Hepatocyte (in vitro differentiated cells): ENCODE results near the gene KDM6B. TPM values are rescaled to one million over a fixed set of nuclear protein-coding genes. Genes with fewer than 3 reads are reported as not detected.

Source experiments
- DNase-seq: peaks from one replicate; pipeline ENCODE4 v3.0.0-alpha.2; 2016; ENCODE audit warnings: low spot score
- H2AFZ ChIP-seq: fragments of 200-600 bp; sonication (generic); 2 replicates; pipeline ENCODE4 v1.6.0; 2016; ENCODE audit warnings: antibody characterized with exemption, mild to moderate bottlenecking
- H3K27ac ChIP-seq: fragments of 200-600 bp; sonication (generic); 2 replicates; pipeline ENCODE4 v1.5.1; 2016; ENCODE audit warnings: mild to moderate bottlenecking
- H3K27me3 ChIP-seq: fragments of 200-600 bp; sonication (generic); 2 replicates; pipeline ENCODE4 v1.6.1; 2016
- H3K36me3 ChIP-seq: fragments of 200-600 bp; sonication (generic); replicated peaks from 2 replicates; pipeline ENCODE4 v1.5.1; 2016; ENCODE audit warnings: low read depth; ENCODE audit not compliant: insufficient read depth
- H3K4me1 ChIP-seq: fragments of 200-600 bp; sonication (generic); 2 replicates; pipeline ENCODE4 v1.5.1; 2016; ENCODE audit warnings: mild to moderate bottlenecking, moderate library complexity; ENCODE audit not compliant: insufficient read depth
- H3K4me2 ChIP-seq: fragments of 200-600 bp; sonication (generic); 2 replicates; pipeline ENCODE4 v1.6.0; 2016
- H3K4me3 ChIP-seq: fragments of 200-600 bp; sonication (generic); 2 replicates; pipeline ENCODE4 v1.5.1; 2016; ENCODE audit warnings: mild to moderate bottlenecking
- H3K79me2 ChIP-seq: fragments of 200-600 bp; sonication (generic); 2 replicates; pipeline ENCODE4 v1.6.0; 2017; ENCODE audit warnings: mild to moderate bottlenecking
- H3K9me2 ChIP-seq: fragments of 200-600 bp; sonication (generic); replicated peaks from 2 replicates; pipeline ENCODE4 v1.6.0; 2017; ENCODE audit warnings: mild to moderate bottlenecking; ENCODE audit not compliant: insufficient read depth
- H3K9me3 ChIP-seq: fragments of 200-600 bp; sonication (generic); 2 replicates; pipeline ENCODE4 v1.5.1; 2016; ENCODE audit warnings: low read depth, mild to moderate bottlenecking
- H4K20me1 ChIP-seq: fragments of 200-600 bp; sonication (generic); 2 replicates; pipeline ENCODE4 v1.6.0; 2016; ENCODE audit warnings: mild to moderate bottlenecking; ENCODE audit not compliant: insufficient read depth, poor library complexity, severe bottlenecking
- EZH2 ChIP-seq: fragments of 200-600 bp; sonication (generic); IDR thresholded peaks from 2 replicates; pipeline ENCODE4 v1.6.1; 2016; ENCODE audit warnings: antibody characterized with exemption, mild to moderate bottlenecking, borderline replicate concordance
- EZH2phosphoT487 ChIP-seq: fragments of 200-600 bp; sonication (generic); IDR thresholded peaks from one replicate; pipeline ENCODE4 v1.6.1; 2018; ENCODE audit warnings: antibody characterized with exemption, mild to moderate bottlenecking, low read depth, moderate library complexity; ENCODE audit not compliant: unreplicated experiment, severe bottlenecking
- WGBS: methylation state at CpG from one replicate; pipeline ENCODE4 v1.1.6; 2016; ENCODE audit warnings: low lambda C conversion rate; ENCODE audit errors: missing lambda C conversion rate; 5-methylcytosine and 5-hydroxymethylcytosine counted together
- polyA plus RNA-seq: library from polyadenylated mRNA; unstranded; fragments of >200 nt; fragmentation: Nextera tagmentation; extraction: Ambion mirVana; gene quantifications from 2 replicates; pipeline ENCODE4 v1.2.1, GENCODE V29; 2016
- total RNA-seq: library from RNA; depleted of rRNA; stranded (reverse); fragments of >200 nt; gene quantifications from 2 replicates; pipeline ENCODE4 v1.2.3, GENCODE V29; 2014
- TF ChIP-seq, protein P1 (sequence below): fragments of 200-600 bp; sonication (generic); IDR thresholded peaks from 2 replicates; pipeline ENCODE4 v1.5.1; 2016; ENCODE audit warnings: antibody characterized with exemption, mild to moderate bottlenecking; ENCODE audit not compliant: poor library complexity

KDM6B gene
- total and polyA plus RNA-seq, 2 experiments from 2014 or later: 5.9 to 10.2 TPM

DNA sequence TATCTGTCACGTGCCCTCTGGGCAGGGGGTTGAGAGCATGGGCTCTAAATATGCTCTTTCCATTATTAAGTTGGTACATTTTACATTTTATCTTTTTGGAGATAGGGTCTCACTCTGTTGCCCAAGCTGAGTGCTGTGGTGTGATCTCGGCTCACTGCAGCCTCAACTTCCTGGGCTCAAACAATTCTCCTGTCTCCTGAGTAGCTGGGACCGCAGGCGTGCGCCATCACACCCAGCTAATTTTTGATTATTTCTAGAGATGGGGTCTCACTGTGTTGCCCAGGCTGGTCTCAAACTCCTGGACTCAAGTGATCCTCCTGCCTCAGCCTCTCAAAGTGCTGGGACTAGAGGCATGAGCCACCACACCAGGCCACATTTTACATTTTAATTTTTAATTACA, 43.9 kb upstream of the KDM6B start:
- H3K4me3 ChIP-seq: no peak overlapping the region
- H3K4me2 ChIP-seq: no peak overlapping the region
- no peaks in the 10 kb centered on the region for H3K9me2 ChIP-seq
- no peaks in the 10 kb centered on the region for H3K79me2 ChIP-seq
- 94% methylated on average over 5 of the region's 5 CpGs for WGBS
- H4K20me1 ChIP-seq: no peaks in the 10 kb centered on the region
- TF ChIP-seq EZH2phosphoT487: no peak
- no peak for TF ChIP-seq EZH2
- TF ChIP-seq, protein P1, sequence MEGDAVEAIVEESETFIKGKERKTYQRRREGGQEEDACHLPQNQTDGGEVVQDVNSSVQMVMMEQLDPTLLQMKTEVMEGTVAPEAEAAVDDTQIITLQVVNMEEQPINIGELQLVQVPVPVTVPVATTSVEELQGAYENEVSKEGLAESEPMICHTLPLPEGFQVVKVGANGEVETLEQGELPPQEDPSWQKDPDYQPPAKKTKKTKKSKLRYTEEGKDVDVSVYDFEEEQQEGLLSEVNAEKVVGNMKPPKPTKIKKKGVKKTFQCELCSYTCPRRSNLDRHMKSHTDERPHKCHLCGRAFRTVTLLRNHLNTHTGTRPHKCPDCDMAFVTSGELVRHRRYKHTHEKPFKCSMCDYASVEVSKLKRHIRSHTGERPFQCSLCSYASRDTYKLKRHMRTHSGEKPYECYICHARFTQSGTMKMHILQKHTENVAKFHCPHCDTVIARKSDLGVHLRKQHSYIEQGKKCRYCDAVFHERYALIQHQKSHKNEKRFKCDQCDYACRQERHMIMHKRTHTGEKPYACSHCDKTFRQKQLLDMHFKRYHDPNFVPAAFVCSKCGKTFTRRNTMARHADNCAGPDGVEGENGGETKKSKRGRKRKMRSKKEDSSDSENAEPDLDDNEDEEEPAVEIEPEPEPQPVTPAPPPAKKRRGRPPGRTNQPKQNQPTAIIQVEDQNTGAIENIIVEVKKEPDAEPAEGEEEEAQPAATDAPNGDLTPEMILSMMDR: no peak
- no peaks in the 10 kb centered on the region for H3K27me3 ChIP-seq
- no peak for DNase-seq
- no peak overlapping the region for H3K27ac ChIP-seq
- H3K9me3 ChIP-seq: no peaks in the 10 kb centered on the region
- H3K4me1 ChIP-seq: no peaks in the 10 kb centered on the region
- H3K36me3 ChIP-seq: no peaks in the 10 kb centered on the region
- H2AFZ ChIP-seq: no peak overlapping the region

DNA sequence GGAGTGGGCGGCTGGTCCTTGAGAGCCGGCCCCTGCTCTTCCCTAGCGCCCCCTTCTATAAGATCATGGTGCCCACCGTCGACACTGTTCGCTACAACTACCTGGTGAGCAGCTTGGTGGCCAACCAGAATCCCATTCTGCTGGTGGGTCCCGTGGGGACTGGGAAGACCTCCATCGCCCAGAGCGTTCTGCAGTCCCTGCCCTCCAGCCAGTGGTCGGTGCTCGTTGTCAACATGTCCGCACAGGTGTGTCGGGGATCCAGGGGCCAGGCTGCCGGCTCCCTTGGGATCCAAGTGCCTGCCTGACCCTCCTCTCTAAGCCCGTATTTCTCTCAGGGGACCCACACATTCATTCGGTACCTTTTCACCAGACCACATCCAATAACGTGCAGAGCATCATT, 41.4 kb upstream of the KDM6B start:
- 96% methylated on average over 17 of the region's 17 CpGs for WGBS
- TF ChIP-seq, protein P1: no peak
- TF ChIP-seq EZH2phosphoT487: no peak
- TF ChIP-seq EZH2: no peak
- Histone ChIP-seq H2AFZ (no peak overlapping the region), H3K9me2 (no peaks in the 10 kb centered on the region), H4K20me1 (no peaks in the 10 kb centered on the region), H3K36me3 (no peaks in the 10 kb centered on the region), H3K4me1 (no peaks in the 10 kb centered on the region), H3K27ac (no peak overlapping the region), H3K4me3 (no peak overlapping the region), H3K4me2 (no peak overlapping the region), H3K9me3 (no peaks in the 10 kb centered on the region), H3K27me3 (no peaks in the 10 kb centered on the region), H3K79me2 (no peaks in the 10 kb centered on the region)
- DNase-seq: no peak

DNA sequence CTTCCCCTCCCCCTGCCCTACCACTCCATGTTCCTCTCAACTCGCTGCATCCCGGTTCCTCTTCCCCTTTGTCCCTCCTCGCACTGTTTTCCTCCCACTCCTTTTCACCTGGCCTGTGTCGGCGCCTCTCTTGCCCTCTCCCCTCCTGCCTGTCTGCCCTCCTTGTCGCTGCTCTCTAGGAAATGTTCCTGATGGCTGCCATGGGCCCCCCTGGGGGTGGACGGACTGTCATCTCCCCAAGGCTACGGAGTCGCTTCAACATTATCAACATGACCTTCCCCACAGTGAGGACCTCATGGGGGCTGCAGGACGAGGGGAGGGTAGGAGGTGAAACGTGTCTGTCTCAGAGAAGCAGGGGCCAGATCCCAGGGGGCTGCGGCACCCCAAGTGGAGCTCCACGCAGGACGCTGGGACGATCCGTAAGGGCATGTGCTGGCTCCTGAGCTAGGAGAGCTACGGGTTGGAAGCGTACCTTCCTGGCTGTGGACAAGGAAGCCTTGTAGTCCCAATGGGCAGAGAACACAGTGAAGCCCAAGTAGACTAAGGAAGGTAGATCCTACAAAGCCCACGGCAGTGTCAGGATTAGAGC, 39.8 kb upstream of the KDM6B start:
- TF ChIP-seq, protein P1: no peak
- TF ChIP-seq EZH2: no peak
- no peak for TF ChIP-seq EZH2phosphoT487
- Histone ChIP-seq H4K20me1 (no peaks in the 10 kb centered on the region), H3K4me3 (no peak overlapping the region), H3K27me3 (no peaks in the 10 kb centered on the region), H3K79me2 (no peaks in the 10 kb centered on the region), H3K4me2 (no peak overlapping the region), H3K9me3 (no peaks in the 10 kb centered on the region), H3K4me1 (no peaks in the 10 kb centered on the region), H3K27ac (no peak overlapping the region), H3K36me3 (no peaks in the 10 kb centered on the region), H3K9me2 (no peaks in the 10 kb centered on the region), H2AFZ (no peak overlapping the region)
- DNase-seq: no peak
- WGBS: 74% methylated on average over 19 of the region's 19 CpGs

- no peak for TF ChIP-seq EZH2phosphoT487
- TF ChIP-seq EZH2: no peak
- TF ChIP-seq, protein P1: no peak
- H2AFZ ChIP-seq: no peak overlapping the region
Observed at GRCh38 chr17:7797976-7798375, 36.0 kb upstream of the KDM6B start.

More at GRCh38 chr17:7797976-7798375, 36.0 kb upstream of the KDM6B start:
- no peak overlapping the region for H3K4me2 ChIP-seq
- no peaks in the 10 kb centered on the region for H3K36me3 ChIP-seq
- no peaks in the 10 kb centered on the region for H3K9me2 ChIP-seq
- 88% methylated on average over 12 of the region's 13 CpGs for WGBS
- H3K27ac ChIP-seq: no peak overlapping the region
- H3K9me3 ChIP-seq: no peaks in the 10 kb centered on the region
- no peaks in the 10 kb centered on the region for H3K27me3 ChIP-seq
- H3K79me2 ChIP-seq: no peaks in the 10 kb centered on the region
- no peak for DNase-seq
- no peaks in the 10 kb centered on the region for H4K20me1 ChIP-seq
- H3K4me1 ChIP-seq: no peaks in the 10 kb centered on the region
- H3K4me3 ChIP-seq: no peak overlapping the region
